Measurements from ENCODE around the gene PHC2.

DNA sequence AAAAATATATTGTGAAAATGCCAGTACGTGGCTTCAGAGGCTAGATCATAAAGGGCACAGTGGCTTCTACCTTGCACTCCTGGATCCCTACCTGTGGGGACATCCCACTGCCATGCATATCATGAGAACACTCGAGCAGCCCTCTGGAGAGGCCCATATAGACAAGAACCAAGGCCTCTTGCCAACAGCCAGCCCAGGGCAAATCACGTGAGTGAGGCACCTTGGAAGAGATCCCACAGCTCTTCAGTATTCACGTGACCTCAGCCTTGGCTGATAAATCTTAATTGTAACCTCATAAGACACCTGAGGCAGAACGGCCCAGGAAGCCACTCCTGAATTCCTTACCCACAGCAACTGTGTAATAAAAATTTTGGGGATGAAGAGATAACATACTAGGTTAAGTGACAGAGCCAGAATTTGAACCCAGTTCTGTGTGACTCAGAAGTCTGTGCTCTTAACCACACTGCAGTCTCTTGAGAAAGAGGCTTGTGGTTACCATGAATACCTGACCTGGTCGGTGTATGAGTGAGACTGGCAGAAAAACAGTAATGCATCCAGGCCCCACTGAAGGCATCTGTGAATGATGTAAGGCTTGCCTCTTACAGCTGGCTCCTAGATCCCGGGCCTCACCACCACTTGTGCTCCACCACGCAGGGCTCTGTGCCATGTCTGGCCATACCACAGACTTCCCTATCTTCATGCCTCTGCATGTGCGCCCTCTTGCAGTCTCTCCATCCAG is 103.1 kb downstream of the PHC2 start:
- TF ChIP-seq, protein P1, sequence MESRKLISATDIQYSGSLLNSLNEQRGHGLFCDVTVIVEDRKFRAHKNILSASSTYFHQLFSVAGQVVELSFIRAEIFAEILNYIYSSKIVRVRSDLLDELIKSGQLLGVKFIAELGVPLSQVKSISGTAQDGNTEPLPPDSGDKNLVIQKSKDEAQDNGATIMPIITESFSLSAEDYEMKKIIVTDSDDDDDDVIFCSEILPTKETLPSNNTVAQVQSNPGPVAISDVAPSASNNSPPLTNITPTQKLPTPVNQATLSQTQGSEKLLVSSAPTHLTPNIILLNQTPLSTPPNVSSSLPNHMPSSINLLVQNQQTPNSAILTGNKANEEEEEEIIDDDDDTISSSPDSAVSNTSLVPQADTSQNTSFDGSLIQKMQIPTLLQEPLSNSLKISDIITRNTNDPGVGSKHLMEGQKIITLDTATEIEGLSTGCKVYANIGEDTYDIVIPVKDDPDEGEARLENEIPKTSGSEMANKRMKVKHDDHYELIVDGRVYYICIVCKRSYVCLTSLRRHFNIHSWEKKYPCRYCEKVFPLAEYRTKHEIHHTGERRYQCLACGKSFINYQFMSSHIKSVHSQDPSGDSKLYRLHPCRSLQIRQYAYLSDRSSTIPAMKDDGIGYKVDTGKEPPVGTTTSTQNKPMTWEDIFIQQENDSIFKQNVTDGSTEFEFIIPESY (IDR thresholded peaks at IDR 0.05; ENCODE audit: extremely low read depth, insufficient replicate concordance, low read length) = no peak
- TF ChIP-seq CTCF (IDR thresholded peaks at IDR 0.05 in 2 of 3, conservative IDR thresholded peaks at IDR 0.05 in 1 of 3; ENCODE audit: borderline replicate concordance in 1 of 3, insufficient read depth in 1 of 3, low read depth in 2 of 3, low read length in 2 of 3) = no peak
- TF ChIP-seq, protein P2, sequence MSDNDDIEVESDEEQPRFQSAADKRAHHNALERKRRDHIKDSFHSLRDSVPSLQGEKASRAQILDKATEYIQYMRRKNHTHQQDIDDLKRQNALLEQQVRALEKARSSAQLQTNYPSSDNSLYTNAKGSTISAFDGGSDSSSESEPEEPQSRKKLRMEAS (IDR thresholded peaks at IDR 0.05) = no peak
- TF ChIP-seq, protein P3, sequence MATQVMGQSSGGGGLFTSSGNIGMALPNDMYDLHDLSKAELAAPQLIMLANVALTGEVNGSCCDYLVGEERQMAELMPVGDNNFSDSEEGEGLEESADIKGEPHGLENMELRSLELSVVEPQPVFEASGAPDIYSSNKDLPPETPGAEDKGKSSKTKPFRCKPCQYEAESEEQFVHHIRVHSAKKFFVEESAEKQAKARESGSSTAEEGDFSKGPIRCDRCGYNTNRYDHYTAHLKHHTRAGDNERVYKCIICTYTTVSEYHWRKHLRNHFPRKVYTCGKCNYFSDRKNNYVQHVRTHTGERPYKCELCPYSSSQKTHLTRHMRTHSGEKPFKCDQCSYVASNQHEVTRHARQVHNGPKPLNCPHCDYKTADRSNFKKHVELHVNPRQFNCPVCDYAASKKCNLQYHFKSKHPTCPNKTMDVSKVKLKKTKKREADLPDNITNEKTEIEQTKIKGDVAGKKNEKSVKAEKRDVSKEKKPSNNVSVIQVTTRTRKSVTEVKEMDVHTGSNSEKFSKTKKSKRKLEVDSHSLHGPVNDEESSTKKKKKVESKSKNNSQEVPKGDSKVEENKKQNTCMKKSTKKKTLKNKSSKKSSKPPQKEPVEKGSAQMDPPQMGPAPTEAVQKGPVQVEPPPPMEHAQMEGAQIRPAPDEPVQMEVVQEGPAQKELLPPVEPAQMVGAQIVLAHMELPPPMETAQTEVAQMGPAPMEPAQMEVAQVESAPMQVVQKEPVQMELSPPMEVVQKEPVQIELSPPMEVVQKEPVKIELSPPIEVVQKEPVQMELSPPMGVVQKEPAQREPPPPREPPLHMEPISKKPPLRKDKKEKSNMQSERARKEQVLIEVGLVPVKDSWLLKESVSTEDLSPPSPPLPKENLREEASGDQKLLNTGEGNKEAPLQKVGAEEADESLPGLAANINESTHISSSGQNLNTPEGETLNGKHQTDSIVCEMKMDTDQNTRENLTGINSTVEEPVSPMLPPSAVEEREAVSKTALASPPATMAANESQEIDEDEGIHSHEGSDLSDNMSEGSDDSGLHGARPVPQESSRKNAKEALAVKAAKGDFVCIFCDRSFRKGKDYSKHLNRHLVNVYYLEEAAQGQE (IDR thresholded peaks at IDR 0.05; ENCODE audit: low read depth) = no peak
- no peak for TF ChIP-seq POLR2AphosphoS5 (IDR thresholded peaks at IDR 0.05; ENCODE audit: low read depth, low read length)
- TF ChIP-seq POLR2A (IDR thresholded peaks at IDR 0.05; ENCODE audit: borderline replicate concordance, extremely low read depth, insufficient read depth, insufficient read length) = no peak
- TF ChIP-seq SP1 (IDR thresholded peaks at IDR 0.05; ENCODE audit: low read depth) = no peak
- no peak for TF ChIP-seq ELF1 (IDR thresholded peaks at IDR 0.05; ENCODE audit: borderline replicate concordance, low read depth)
- TF ChIP-seq ZFX (IDR thresholded peaks at IDR 0.05) = no peak
- no peak for TF ChIP-seq EZH2 (IDR thresholded peaks at IDR 0.05)
- TF ChIP-seq RAD21 (IDR thresholded peaks at IDR 0.05; ENCODE audit: low read depth) = no peak
- TF ChIP-seq SIN3A (IDR thresholded peaks at IDR 0.05; ENCODE audit: low read depth) = no peak

Measured in HCT116 (cell line).